HG02970 (cell line): ENCODE data around the gene LZTFL1.

ENCODE experiments used
- ATAC-seq: cut with Tn5 transposase; IDR thresholded peaks from one replicate; pipeline ENCODE4 v1.9.1; 2021; ENCODE audit warnings: mild to moderate bottlenecking, moderate library complexity, moderate number of reproducible peaks; ENCODE audit not compliant: unreplicated experiment, low FRiP score

LZTFL1 gene

DNA sequence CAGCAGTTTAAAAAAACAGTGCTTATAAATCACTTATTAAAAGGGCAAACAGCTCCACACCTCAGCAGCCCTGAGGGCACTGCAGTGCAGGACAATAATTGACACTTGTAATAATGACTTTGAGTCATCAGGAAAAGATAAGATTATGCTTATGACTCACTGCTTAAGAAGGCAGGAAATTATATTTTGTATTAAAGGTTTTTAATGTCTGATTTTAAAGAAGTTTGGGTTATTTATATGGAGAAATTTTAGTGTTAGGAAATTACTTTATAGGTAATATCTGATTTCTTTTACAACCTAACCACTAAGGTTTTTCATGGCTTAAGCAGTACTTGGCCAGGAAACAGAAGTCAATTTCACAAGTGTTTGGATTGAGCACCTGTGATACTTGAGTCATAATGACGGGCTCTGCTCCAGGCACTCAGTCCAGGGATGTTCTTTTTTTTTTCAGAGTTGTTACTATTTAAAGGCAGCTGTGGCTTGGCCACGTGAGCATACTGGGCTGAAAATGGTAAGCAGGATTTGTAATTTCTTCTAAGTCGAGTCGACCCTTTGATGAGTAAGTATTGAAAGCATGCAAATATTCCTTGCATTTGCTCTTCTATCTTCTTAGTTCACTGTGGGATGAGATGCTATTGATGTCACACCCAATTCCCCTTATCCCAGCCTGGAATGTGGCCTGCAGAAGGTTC is 23.9 kb downstream of the LZTFL1 start:
- no peak for ATAC-seq

GRCh38 chr3:45816544-45816943 is 25.4 kb downstream of the LZTFL1 start:
- ATAC-seq: no peak

DNA sequence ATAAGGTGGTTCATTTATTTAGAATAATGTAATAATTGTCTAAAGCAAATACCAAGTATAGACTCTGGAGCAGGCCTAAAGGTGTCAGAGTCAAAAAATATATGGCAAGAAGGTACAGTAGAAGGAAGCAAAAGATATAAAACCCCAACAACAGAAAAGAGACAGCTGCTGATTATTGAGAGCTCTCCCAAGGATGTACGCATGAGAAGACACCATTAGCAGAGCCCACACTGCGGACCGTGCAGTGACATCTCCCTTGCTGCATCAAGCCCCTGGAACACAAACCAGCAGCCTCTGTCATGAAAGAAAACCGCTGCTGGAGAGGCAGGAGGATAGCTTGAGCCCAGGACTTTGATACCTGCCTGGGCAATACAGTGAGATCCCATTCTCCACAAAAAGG is 27.6 kb downstream of the LZTFL1 start:
- no peak for ATAC-seq

- no peak for ATAC-seq
These were observed 34.0 kb downstream of the LZTFL1 start for GRCh38 chr3:45807681-45808540.

DNA sequence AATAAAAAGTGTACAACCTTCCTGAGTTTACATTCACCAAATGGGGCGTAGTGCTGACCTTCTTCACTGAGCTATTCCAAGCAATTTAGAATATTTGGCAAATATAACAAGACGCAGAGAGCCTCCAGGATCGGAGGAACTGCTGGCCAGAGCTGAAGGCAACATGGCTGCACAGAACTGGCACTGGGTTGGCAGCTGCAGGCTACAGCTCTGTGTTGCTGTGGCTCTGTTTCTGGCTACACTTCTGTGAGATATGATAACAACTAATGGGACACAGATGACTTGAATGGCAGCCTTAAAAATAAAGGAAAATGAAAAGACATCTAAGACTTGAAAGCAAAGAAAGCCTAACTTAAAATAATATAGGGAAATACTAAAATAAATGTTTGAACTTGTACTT is 34.8 kb downstream of the LZTFL1 start:
- no peak for ATAC-seq

DNA sequence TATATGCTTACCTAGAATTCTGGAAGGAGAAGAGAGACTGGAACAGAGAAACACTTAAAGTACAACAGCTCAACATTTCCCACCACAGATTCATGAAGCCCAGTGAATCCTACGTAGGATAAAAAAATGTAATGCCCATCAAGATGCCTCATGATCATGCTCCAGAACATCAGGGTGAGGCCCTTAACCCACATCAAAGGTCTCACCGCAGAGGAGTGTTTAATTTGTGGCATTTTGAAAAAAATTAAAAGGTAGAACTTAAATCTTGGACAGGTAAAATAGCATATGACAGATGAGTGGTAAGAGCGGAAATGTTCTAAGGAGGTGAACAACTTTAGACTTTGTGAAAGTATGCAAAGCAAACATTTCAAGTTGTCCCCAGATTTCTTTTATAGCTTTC is 35.8 kb downstream of the LZTFL1 start:
- no peak for ATAC-seq

DNA sequence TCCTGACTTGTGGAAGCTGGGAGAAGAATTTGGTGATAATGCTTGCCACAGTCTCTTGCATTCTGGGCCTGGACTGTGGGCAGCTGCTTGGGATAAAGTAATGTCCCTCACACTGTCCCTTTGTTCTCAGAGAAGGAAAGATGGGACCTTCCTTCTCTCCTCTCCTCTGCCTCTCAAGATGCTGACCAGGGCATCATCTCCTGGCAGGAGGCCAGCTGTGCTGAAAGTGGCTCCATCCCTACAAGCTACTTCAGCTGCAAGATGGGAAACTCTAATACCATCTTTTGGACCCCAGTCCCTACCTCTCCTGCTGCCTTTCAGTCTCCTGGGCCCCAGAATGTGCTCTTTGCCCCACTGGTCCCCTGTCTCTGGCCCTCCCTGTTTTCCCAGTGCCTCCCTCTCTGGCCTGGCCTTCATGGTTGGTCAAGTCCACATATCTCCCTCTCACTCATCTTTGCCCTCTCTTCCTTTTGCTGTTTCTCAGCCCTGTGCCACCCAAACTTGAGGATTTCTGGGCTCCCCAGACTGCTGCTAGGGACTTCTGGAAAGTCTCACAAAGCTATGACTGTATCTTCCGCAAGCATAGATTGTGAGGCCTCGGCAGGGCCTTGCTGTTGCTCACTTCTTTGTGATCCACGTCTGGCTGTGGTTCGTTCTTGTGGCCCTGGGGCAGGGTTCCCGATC is 38.5 kb downstream of the LZTFL1 start:
- ATAC-seq: no peak

- ATAC-seq: no peak
These were observed 39.8 kb downstream of the LZTFL1 start for GRCh38 chr3:45802146-45802545.

GRCh38 chr3:45800611-45801010 is 41.3 kb downstream of the LZTFL1 start:
- ATAC-seq: no peak

GRCh38 chr3:45799586-45799985 is 42.3 kb downstream of the LZTFL1 start:
- no peak for ATAC-seq

GRCh38 chr3:45798034-45798433 is 43.9 kb downstream of the LZTFL1 start:
- no peak for ATAC-seq

GRCh38 chr3:45796902-45797637 is 44.8 kb downstream of the LZTFL1 start:
- ATAC-seq: no peak

- no peak for ATAC-seq
These were observed 45.8 kb downstream of the LZTFL1 start, which contains the start of gene SLC6A20 for GRCh38 chr3:45795882-45796765. SLC6A20 (minus strand) TSS chr3:45796536; CDS start chr3:45796419, 117 bp downstream.

- ATAC-seq: no peak
These were observed 46.4 kb downstream of the LZTFL1 start for GRCh38 chr3:45795509-45795881.

- no peak for ATAC-seq
These were observed 47.3 kb downstream of the LZTFL1 start for GRCh38 chr3:45794660-45795059.

GRCh38 chr3:45794177-45794560 is 47.8 kb downstream of the LZTFL1 start:
- no peak for ATAC-seq

DNA sequence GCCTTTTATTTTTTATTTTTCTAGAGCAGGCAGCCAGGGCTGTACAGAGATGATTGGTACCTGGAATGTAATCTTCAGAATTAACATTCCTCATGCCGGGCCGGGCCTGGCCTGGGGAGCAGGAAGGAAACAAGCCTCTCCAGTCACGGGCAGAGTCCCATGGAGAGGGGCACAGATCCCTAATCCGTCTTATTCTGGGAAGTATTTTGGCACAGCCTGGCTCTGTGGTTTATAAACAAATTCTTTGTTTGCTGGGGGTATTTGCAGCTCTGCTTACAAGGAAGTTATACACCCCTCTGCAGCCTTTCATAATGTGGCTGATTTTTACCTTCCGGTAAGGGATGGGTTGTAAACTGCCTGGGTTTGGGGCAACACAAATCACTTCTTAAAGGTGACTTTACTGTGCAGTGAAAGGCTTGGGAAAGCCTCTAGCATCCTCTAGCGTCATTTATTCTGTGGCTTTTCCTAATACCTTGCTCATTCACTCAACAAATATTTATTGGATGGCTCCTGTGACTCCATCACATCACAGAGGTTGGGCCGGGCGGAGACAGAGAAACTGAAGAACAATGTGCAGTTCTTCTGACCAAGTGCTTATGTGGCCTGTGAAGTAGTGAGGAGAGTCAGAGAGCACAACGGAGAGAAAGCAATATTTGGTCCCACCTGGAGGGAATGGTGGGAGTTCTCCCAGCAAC is 48.3 kb downstream of the LZTFL1 start:
- no peak for ATAC-seq

DNA sequence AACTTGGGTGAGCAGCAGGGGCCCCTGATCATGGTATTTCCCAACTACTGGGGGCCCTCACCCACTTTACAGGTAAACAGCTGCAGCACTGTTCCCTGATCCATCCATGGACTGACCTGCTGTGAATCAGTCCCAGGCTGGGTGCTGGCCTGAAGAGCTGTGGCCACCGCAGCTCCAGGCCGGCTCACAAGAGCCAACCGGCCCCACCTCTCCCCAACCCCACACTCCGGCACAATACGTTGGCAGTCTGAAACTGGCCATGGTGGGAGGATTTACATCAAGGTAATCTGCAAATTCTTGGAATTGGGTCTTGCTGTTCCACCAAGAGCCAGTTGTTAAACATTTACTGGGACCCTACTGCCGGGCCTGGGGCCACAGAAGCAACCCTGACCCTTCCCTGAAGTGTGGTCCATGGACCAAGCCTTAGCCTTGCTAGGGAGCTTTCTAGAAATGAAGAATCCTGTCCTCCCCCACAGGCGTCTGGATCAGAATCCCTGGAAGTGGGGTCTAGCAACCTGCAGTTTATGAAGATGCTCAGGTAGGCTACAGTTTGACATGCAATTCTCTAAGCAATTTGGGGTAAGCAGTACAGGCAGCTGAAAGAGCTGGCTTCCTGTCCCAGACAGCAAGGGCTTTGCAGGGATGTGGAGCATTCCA is 49.3 kb downstream of the LZTFL1 start:
- no peak for ATAC-seq

- ATAC-seq: no peak
These were observed 49.9 kb downstream of the LZTFL1 start for GRCh38 chr3:45792036-45792435.
